ENCODE data around the gene KLHL29. TPM values are rescaled to one million over a fixed set of nuclear protein-coding genes. Genes with fewer than 3 reads are reported as not detected.

Gene KLHL29
- total and polyA plus RNA-seq, 2 donors (not counting 3 experiments of a cell fraction or from before 2014, with no cell fraction given): 4.6 to 12.7 TPM

- H3K36me3 ChIP-seq (ENCODE audit: control insufficient read depth in 2 of 2, extremely low read depth in 1 of 2, insufficient read depth in 2 of 2, low read length in 2 of 2): no peaks in the 10 kb centered on the region
- ChIA-PET POLR2A (no interaction called here), CTCF (no interaction called here)
- TF ChIP-seq MYC (IDR thresholded peaks at IDR 0.05; ENCODE audit: low read depth, low read length): no peak
- TF ChIP-seq MAX (IDR thresholded peaks at IDR 0.05; ENCODE audit: insufficient read depth, insufficient read length): no peak
- no peak for TF ChIP-seq POLR2A (IDR thresholded peaks at IDR 0.05; ENCODE audit: low read depth, low read length)
- no peak for TF ChIP-seq POLR2AphosphoS5 (IDR thresholded peaks at IDR 0.05; ENCODE audit: insufficient read depth, low read depth, low read length)
- TF ChIP-seq GATA2 (IDR thresholded peaks at IDR 0.05; ENCODE audit: insufficient read depth, insufficient read length, low read depth, low read length): no peak
- TF ChIP-seq JUN (IDR thresholded peaks at IDR 0.05; ENCODE audit: borderline replicate concordance, insufficient read depth, insufficient read length, low read depth): no peak
- TF ChIP-seq EZH2 (IDR thresholded peaks at IDR 0.05; ENCODE audit: borderline replicate concordance, low read depth, low read length, severe bottlenecking): no peak
- no peak overlapping the region for H3K27ac ChIP-seq (ENCODE audit: insufficient read depth, low read depth, low read length)
- DNase-seq (ENCODE audit: low read depth, low spot score) (no peak), FAIRE-seq (no peak)
- no peaks in the 10 kb centered on the region for H3K79me2 ChIP-seq (ENCODE audit: control insufficient read depth, insufficient read depth, low read length)
- H3K4me2 ChIP-seq (ENCODE audit: insufficient read depth, low read length): no peak overlapping the region
- no peaks in the 10 kb centered on the region for H3K9me3 ChIP-seq (replicated peaks; ENCODE audit: control insufficient read depth, insufficient read depth, low read length)
- no peaks in the 10 kb centered on the region for H3K9me1 ChIP-seq (replicated peaks; ENCODE audit: control insufficient read depth, extremely low read depth, insufficient read depth, low read length)
- intact Hi-C loops (cut with micrococcal nuclease): no loop called here
- H3K9ac ChIP-seq (replicated peaks; ENCODE audit: extremely low read depth, insufficient read depth, low read length): no peak overlapping the region
- no TSS peak for BruUV-seq (replicated peaks)
- H2AFZ ChIP-seq (ENCODE audit: low read depth, low read length): no peak overlapping the region
- no peaks in the 10 kb centered on the region for H4K20me1 ChIP-seq (replicated peaks; ENCODE audit: control insufficient read depth, extremely low read depth, insufficient read depth, low read length)
- dilution Hi-C loops (cut with MboI; ENCODE audit: extremely low pct_ligation_motif_present, low sequenced_read_pairs): no loop called here
- no peaks in the 10 kb centered on the region for H3K4me1 ChIP-seq (ENCODE audit: control insufficient read depth, extremely low read depth, insufficient read depth, low read length)
- no peaks in the 10 kb centered on the region for H3K27me3 ChIP-seq (ENCODE audit: control insufficient read depth in 2 of 2, insufficient read depth in 2 of 2, low read length in 2 of 2)
- H3K4me3 ChIP-seq (replicated peaks in 1 of 3; ENCODE audit: insufficient read depth in 1 of 3, low read depth in 1 of 3, low read length in 3 of 3): no peak overlapping the region
Observed at GRCh38 chr2:23721454-23721826, 336.5 kb downstream of the KLHL29 start.

GRCh38 chr2:23722255-23722654 is 337.3 kb downstream of the KLHL29 start:
- BruUV-seq (replicated peaks): no TSS peak
- no peak overlapping the region for H3K4me3 ChIP-seq (replicated peaks in 1 of 3; ENCODE audit: insufficient read depth in 1 of 3, low read depth in 1 of 3, low read length in 3 of 3)
- CTCF ChIA-PET: no interaction called here
- no peaks in the 10 kb centered on the region for H4K20me1 ChIP-seq (replicated peaks; ENCODE audit: control insufficient read depth, extremely low read depth, insufficient read depth, low read length)
- H2AFZ ChIP-seq (ENCODE audit: low read depth, low read length): no peak overlapping the region
- no peaks in the 10 kb centered on the region for H3K9me3 ChIP-seq (replicated peaks; ENCODE audit: control insufficient read depth, insufficient read depth, low read length)
- no peak overlapping the region for H3K9ac ChIP-seq (replicated peaks; ENCODE audit: extremely low read depth, insufficient read depth, low read length)
- dilution Hi-C loops (cut with MboI; ENCODE audit: extremely low pct_ligation_motif_present, low sequenced_read_pairs) (no loop called here), intact Hi-C loops (cut with micrococcal nuclease) (no loop called here)
- H3K9me1 ChIP-seq (replicated peaks; ENCODE audit: control insufficient read depth, extremely low read depth, insufficient read depth, low read length): no peaks in the 10 kb centered on the region
- H3K79me2 ChIP-seq (ENCODE audit: control insufficient read depth, insufficient read depth, low read length): no peaks in the 10 kb centered on the region
- no peaks in the 10 kb centered on the region for H3K4me1 ChIP-seq (ENCODE audit: control insufficient read depth, extremely low read depth, insufficient read depth, low read length)
- FAIRE-seq (no peak), DNase-seq (ENCODE audit: low read depth, low spot score) (no peak)
- POLR2A ChIA-PET: no interaction called here
- no peaks in the 10 kb centered on the region for H3K36me3 ChIP-seq (ENCODE audit: control insufficient read depth in 2 of 2, extremely low read depth in 1 of 2, insufficient read depth in 2 of 2, low read length in 2 of 2)
- no peak overlapping the region for H3K27ac ChIP-seq (ENCODE audit: insufficient read depth, low read depth, low read length)
- H3K4me2 ChIP-seq (ENCODE audit: insufficient read depth, low read length): no peak overlapping the region
- TF ChIP-seq MYC (IDR thresholded peaks at IDR 0.05; ENCODE audit: low read depth, low read length): no peak
- TF ChIP-seq JUN (IDR thresholded peaks at IDR 0.05; ENCODE audit: borderline replicate concordance, insufficient read depth, insufficient read length, low read depth): no peak
- TF ChIP-seq EZH2 (IDR thresholded peaks at IDR 0.05; ENCODE audit: borderline replicate concordance, low read depth, low read length, severe bottlenecking): no peak
- TF ChIP-seq MAX (IDR thresholded peaks at IDR 0.05; ENCODE audit: insufficient read depth, insufficient read length): no peak
- no peak for TF ChIP-seq POLR2A (IDR thresholded peaks at IDR 0.05; ENCODE audit: low read depth, low read length)
- TF ChIP-seq CTCF (IDR thresholded peaks at IDR 0.05; ENCODE audit: extremely low read depth in 1 of 2, insufficient read depth in 1 of 2, low read depth in 1 of 2, low read length in 2 of 2): no peak
- TF ChIP-seq POLR2AphosphoS5 (IDR thresholded peaks at IDR 0.05; ENCODE audit: insufficient read depth, low read depth, low read length): no peak
- TF ChIP-seq GATA2 (IDR thresholded peaks at IDR 0.05; ENCODE audit: insufficient read depth, insufficient read length, low read depth, low read length): no peak
- no peak for TF ChIP-seq FOS (IDR thresholded peaks at IDR 0.05; ENCODE audit: borderline replicate concordance, insufficient read depth, low read length)
- no peaks in the 10 kb centered on the region for H3K27me3 ChIP-seq (ENCODE audit: control insufficient read depth in 2 of 2, insufficient read depth in 2 of 2, low read length in 2 of 2)

Data from endothelial cell of umbilical vein (primary cell).